Measurements from ENCODE around the gene RHEB. TPM values are rescaled to one million over a fixed set of nuclear protein-coding genes. Genes with fewer than 3 reads are reported as not detected.

Gene RHEB
- total RNA-seq, 1 donor from 2014 or later, result 143 TPM

DNA sequence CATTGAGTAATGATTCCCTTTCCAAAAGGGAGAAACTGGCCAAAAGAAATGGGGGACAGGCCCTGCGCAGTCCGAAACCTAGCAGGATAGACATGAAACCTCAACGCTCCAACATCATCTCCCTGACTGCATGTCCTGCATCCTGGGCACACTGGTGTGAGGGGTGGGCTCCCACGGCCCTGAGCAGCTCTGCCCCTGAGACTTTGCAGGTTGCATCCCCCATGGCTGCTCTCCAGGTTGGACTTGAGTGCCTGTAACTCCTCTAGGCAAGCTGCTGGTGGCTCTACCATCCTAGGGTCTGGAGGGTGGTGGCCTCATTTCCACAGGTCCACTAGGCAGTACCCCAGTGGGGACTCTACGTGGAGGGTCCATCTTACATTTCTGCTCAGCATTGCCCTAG, 63.4 kb downstream of the RHEB start:
- Histone ChIP-seq H3K4me1 (ENCODE audit: insufficient read depth, low read length) (peaks cover 14% of the 10 kb centered on the region), H3K9ac (ENCODE audit: low read length) (no peak overlapping the region), H3K27ac (ENCODE audit: low read depth, low read length) (no peak overlapping the region), H3K79me2 (ENCODE audit: insufficient read depth, low read length) (no peaks in the 10 kb centered on the region), H3K36me3 (ENCODE audit: insufficient read depth, low read length) (no peaks in the 10 kb centered on the region), H3K4me2 (ENCODE audit: low read length) (no peak overlapping the region), H3K27me3 (ENCODE audit: insufficient read depth, low read length) (no peaks in the 10 kb centered on the region), H3K9me3 (ENCODE audit: insufficient read depth, low read depth, low read length) (no peaks in the 10 kb centered on the region), H2AFZ (ENCODE audit: low read depth, low read length) (no peak overlapping the region), H4K20me1 (ENCODE audit: insufficient read depth, low read length) (no peaks in the 10 kb centered on the region), H3K4me3 (ENCODE audit: insufficient read depth, low read depth, low read length) (no peak overlapping the region)
- H3K36me3 Mint-ChIP-seq (ENCODE audit: low read depth, unreplicated experiment), result peaks cover 10% of the 10 kb centered on the region
- no peak overlapping the region for H3K4me3 Mint-ChIP-seq (ENCODE audit: unreplicated experiment)
- H3K4me1 Mint-ChIP-seq (ENCODE audit: low read depth, unreplicated experiment), result peaks cover 20% of the 10 kb centered on the region
- H3K9me3 Mint-ChIP-seq (ENCODE audit: unreplicated experiment), result peaks cover 9% of the 10 kb centered on the region
- no peak overlapping the region for H3K27ac Mint-ChIP-seq (ENCODE audit: unreplicated experiment)
- DNase-seq (ENCODE audit: low read depth) (no peak), FAIRE-seq (no peak)
- TF ChIP-seq CTCF (IDR thresholded peaks at IDR 0.05; ENCODE audit: insufficient read depth, low read depth, low read length) (no peak), EZH2 (IDR thresholded peaks at IDR 0.05; ENCODE audit: insufficient read depth, low read length) (no peak)
- peaks cover 27% of the 10 kb centered on the region for H3K27me3 Mint-ChIP-seq (ENCODE audit: low read depth, unreplicated experiment)

GRCh38 chr7:151455690-151456089, 64.0 kb downstream of the RHEB start:
- no peak overlapping the region for H3K27ac Mint-ChIP-seq (ENCODE audit: unreplicated experiment)
- Histone ChIP-seq H3K79me2 (ENCODE audit: insufficient read depth, low read length) (no peaks in the 10 kb centered on the region), H3K27ac (ENCODE audit: low read depth, low read length) (no peak overlapping the region), H2AFZ (ENCODE audit: low read depth, low read length) (no peak overlapping the region), H3K9me3 (ENCODE audit: insufficient read depth, low read depth, low read length) (no peaks in the 10 kb centered on the region), H3K27me3 (ENCODE audit: insufficient read depth, low read length) (no peaks in the 10 kb centered on the region), H3K36me3 (ENCODE audit: insufficient read depth, low read length) (no peaks in the 10 kb centered on the region), H3K9ac (ENCODE audit: low read length) (no peak overlapping the region), H3K4me2 (ENCODE audit: low read length) (no peak overlapping the region), H3K4me1 (ENCODE audit: insufficient read depth, low read length) (peaks cover 14% of the 10 kb centered on the region), H4K20me1 (ENCODE audit: insufficient read depth, low read length) (no peaks in the 10 kb centered on the region), H3K4me3 (ENCODE audit: insufficient read depth, low read depth, low read length) (no peak overlapping the region)
- peaks cover 10% of the 10 kb centered on the region for H3K36me3 Mint-ChIP-seq (ENCODE audit: low read depth, unreplicated experiment)
- H3K4me1 Mint-ChIP-seq (ENCODE audit: low read depth, unreplicated experiment), result peaks cover 16% of the 10 kb centered on the region
- peaks cover 8% of the 10 kb centered on the region for H3K9me3 Mint-ChIP-seq (ENCODE audit: unreplicated experiment)
- FAIRE-seq (no peak), DNase-seq (ENCODE audit: low read depth) (no peak)
- no peak overlapping the region for H3K4me3 Mint-ChIP-seq (ENCODE audit: unreplicated experiment)
- H3K27me3 Mint-ChIP-seq (ENCODE audit: low read depth, unreplicated experiment), result peaks cover 29% of the 10 kb centered on the region
- TF ChIP-seq CTCF (IDR thresholded peaks at IDR 0.05; ENCODE audit: insufficient read depth, low read depth, low read length), result no peak
- TF ChIP-seq EZH2 (IDR thresholded peaks at IDR 0.05; ENCODE audit: insufficient read depth, low read length), result no peak

DNA sequence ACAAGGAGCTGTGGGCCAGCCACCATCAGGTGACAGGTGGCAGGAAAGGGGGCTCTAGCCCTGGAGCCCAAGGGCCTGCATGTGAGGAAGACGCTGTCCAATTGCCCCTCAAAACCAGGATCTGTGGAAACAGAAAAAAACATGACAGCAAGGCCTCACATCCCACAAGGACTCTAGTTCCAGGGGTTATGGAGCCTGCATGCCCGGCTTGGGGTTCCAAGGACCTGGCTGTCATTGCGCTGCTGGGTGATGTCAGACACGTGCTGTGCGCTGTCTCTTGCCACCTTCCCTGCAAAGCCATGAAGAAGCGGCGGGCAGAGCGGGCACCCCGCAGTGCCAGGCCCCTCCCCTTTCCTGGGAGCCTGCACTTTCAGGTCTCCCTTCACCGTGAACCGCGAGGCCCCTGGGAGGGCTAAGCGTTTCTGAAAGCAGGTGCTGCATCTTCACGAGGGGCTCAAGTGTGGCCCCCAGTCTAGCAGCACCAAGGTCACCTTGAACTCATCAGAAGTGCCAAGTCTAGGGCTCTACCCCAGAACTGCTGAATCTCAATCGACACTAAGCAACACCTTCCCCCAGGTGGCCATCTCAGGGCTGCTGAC, 64.7 kb downstream of the RHEB start:
- Mint-ChIP-seq H3K4me1 (ENCODE audit: low read depth, unreplicated experiment) (peaks cover 10% of the 10 kb centered on the region), H3K27me3 (ENCODE audit: low read depth, unreplicated experiment) (peaks cover 35% of the 10 kb centered on the region), H3K36me3 (ENCODE audit: low read depth, unreplicated experiment) (peaks cover 5% of the 10 kb centered on the region), H3K4me3 (ENCODE audit: unreplicated experiment) (no peak overlapping the region), H3K9me3 (ENCODE audit: unreplicated experiment) (peaks cover 8% of the 10 kb centered on the region), H3K27ac (ENCODE audit: unreplicated experiment) (no peak overlapping the region)
- Histone ChIP-seq H3K27ac (ENCODE audit: low read depth, low read length) (no peak overlapping the region), H3K4me2 (ENCODE audit: low read length) (no peak overlapping the region), H3K4me1 (ENCODE audit: insufficient read depth, low read length) (peaks cover 8% of the 10 kb centered on the region), H4K20me1 (ENCODE audit: insufficient read depth, low read length) (no peaks in the 10 kb centered on the region), H3K36me3 (ENCODE audit: insufficient read depth, low read length) (no peaks in the 10 kb centered on the region), H3K9me3 (ENCODE audit: insufficient read depth, low read depth, low read length) (no peaks in the 10 kb centered on the region), H3K9ac (ENCODE audit: low read length) (no peak overlapping the region), H3K79me2 (ENCODE audit: insufficient read depth, low read length) (no peaks in the 10 kb centered on the region), H3K27me3 (ENCODE audit: insufficient read depth, low read length) (no peaks in the 10 kb centered on the region), H3K4me3 (ENCODE audit: insufficient read depth, low read depth, low read length) (no peak overlapping the region), H2AFZ (ENCODE audit: low read depth, low read length) (no peak overlapping the region)
- no peak for TF ChIP-seq EZH2 (IDR thresholded peaks at IDR 0.05; ENCODE audit: insufficient read depth, low read length)
- TF ChIP-seq CTCF (IDR thresholded peaks at IDR 0.05; ENCODE audit: insufficient read depth, low read depth, low read length), result no peak
- FAIRE-seq, result no peak
- no peak for DNase-seq (ENCODE audit: low read depth)

Measured in astrocyte (in vitro differentiated cells and primary cell).